HFFc6 (cell line): ENCODE data around the gene MCF2L. TPM values are rescaled to one million over a fixed set of nuclear protein-coding genes. Genes with fewer than 3 reads are reported as not detected.

ENCODE experiments used
- DNase-seq: peaks from one replicate; pipeline ENCODE4 v3.0.0-alpha.2; 2018
- H3K27ac Mint-ChIP-seq: 2 replicates; pipeline ENCODE4 v1.8.0; 2020; ENCODE audit warnings: mild to moderate bottlenecking, mixed read lengths
- H3K27me3 Mint-ChIP-seq: 2 replicates; pipeline ENCODE4 v1.8.0; 2021; ENCODE audit warnings: mild to moderate bottlenecking, moderate library complexity, mixed read lengths; ENCODE audit not compliant: insufficient read depth
- H3K36me3 Mint-ChIP-seq: 2 replicates; pipeline ENCODE4 v1.8.0; 2021; ENCODE audit warnings: low read depth, mixed read lengths
- H3K4me1 Mint-ChIP-seq: 2 replicates; pipeline ENCODE4 v1.8.0; 2020; ENCODE audit warnings: low read depth, mixed read lengths
- H3K4me3 Mint-ChIP-seq: 2 replicates; pipeline ENCODE4 v1.8.0; 2020; ENCODE audit warnings: mild to moderate bottlenecking, moderate library complexity, mixed read lengths
- H3K9me3 Mint-ChIP-seq: 2 replicates; pipeline ENCODE4 v1.8.0; 2020; ENCODE audit warnings: mild to moderate bottlenecking, mixed read lengths
- total RNA-seq, 6 experiments: library from RNA; stranded (reverse); fragmentation: NEBNext Ultra II Directional; extraction: Animal tissue kit (Norgen Biotek cat#: 25700); gene quantifications; 2 replicates in 1 of 6; 3 replicates in 5 of 6; pipeline ENCODE4 v1.2.3, GENCODE V29; 2021
- TF ChIP-seq, protein P1 (sequence below): fragments of 200-600 bp; sonication (generic); IDR thresholded peaks from 2 replicates; pipeline ENCODE4 v1.5.0; 2021; ENCODE audit warnings: antibody characterized with exemption, mild to moderate bottlenecking

MCF2L gene
- total RNA-seq, 6 experiments from 2014 or later: not detected

GRCh38 chr13:113002913-113003290 lies 33.9 kb downstream of the MCF2L start:
- Mint-ChIP-seq H3K36me3 (peaks cover 4% of the 10 kb centered on the region; the same call in 1 of the 2 replicates), H3K27me3 (peaks cover 59% of the 10 kb centered on the region), H3K4me3 (no peak overlapping the region), H3K4me1 (no peaks in the 10 kb centered on the region), H3K27ac (no peak overlapping the region), H3K9me3 (no peaks in the 10 kb centered on the region)
- TF ChIP-seq, protein P1, sequence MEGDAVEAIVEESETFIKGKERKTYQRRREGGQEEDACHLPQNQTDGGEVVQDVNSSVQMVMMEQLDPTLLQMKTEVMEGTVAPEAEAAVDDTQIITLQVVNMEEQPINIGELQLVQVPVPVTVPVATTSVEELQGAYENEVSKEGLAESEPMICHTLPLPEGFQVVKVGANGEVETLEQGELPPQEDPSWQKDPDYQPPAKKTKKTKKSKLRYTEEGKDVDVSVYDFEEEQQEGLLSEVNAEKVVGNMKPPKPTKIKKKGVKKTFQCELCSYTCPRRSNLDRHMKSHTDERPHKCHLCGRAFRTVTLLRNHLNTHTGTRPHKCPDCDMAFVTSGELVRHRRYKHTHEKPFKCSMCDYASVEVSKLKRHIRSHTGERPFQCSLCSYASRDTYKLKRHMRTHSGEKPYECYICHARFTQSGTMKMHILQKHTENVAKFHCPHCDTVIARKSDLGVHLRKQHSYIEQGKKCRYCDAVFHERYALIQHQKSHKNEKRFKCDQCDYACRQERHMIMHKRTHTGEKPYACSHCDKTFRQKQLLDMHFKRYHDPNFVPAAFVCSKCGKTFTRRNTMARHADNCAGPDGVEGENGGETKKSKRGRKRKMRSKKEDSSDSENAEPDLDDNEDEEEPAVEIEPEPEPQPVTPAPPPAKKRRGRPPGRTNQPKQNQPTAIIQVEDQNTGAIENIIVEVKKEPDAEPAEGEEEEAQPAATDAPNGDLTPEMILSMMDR: no peak
- no peak for DNase-seq

DNA sequence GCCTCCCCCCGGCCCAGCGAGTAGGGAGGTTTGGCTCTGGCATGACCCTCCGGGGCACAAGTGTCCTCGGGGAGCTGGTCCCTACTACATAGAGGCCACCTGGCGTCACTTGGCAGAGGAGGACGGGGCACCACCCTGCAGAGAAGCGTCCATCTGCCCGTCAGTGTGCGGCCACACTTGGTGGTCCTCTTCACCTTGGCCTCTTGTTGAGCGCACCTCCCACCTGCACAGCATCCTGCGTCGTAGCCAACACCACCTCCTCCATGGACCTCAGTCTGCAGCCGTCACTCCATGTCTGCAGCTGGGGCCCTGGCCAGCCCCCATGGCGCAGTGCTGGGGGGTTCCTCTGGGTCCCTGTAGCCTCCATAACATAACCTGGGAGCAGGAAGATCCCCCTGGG lies 35.1 kb downstream of the MCF2L start:
- no peak for DNase-seq
- H3K4me3 Mint-ChIP-seq: no peak overlapping the region
- no peak overlapping the region for H3K27ac Mint-ChIP-seq
- peaks cover 4% of the 10 kb centered on the region; the same call in 1 of the 2 replicates for H3K36me3 Mint-ChIP-seq
- TF ChIP-seq, protein P1: no peak
- H3K4me1 Mint-ChIP-seq: no peaks in the 10 kb centered on the region
- no peaks in the 10 kb centered on the region for H3K9me3 Mint-ChIP-seq
- peaks cover 60% of the 10 kb centered on the region for H3K27me3 Mint-ChIP-seq

- Mint-ChIP-seq H3K36me3 (peaks cover 4% of the 10 kb centered on the region; the same call in 1 of the 2 replicates), H3K9me3 (no peaks in the 10 kb centered on the region), H3K4me1 (no peaks in the 10 kb centered on the region), H3K27me3 (peaks cover 57% of the 10 kb centered on the region), H3K27ac (no peak overlapping the region), H3K4me3 (no peak overlapping the region)
- TF ChIP-seq, protein P1: no peak
- DNase-seq: no peak
Measured at GRCh38 chr13:113005076-113005865, 36.3 kb downstream of the MCF2L start.

DNA sequence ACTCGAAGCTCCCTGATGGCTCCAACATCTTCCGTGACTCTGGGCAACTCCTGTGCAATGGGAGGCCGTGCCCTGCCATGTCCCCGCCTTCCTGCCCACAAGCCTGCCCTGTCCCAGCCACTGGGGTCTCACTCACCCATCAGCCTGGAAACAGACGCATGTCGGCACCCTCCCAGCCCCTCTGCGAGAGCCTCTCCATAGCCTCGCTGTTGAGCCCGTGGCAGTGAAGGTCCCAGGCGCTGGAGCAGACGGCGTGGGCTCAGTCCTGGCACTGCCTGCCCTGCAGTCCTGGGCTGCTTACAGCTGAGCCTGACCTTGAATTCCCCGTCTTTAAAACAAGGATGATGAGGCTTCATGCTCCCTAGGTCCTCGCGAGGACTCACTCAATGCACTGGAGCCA lies 37.0 kb downstream of the MCF2L start:
- no peaks in the 10 kb centered on the region for H3K4me1 Mint-ChIP-seq
- no peak overlapping the region for H3K4me3 Mint-ChIP-seq
- peaks cover 51% of the 10 kb centered on the region for H3K27me3 Mint-ChIP-seq
- no peak for DNase-seq
- peaks cover 4% of the 10 kb centered on the region for H3K9me3 Mint-ChIP-seq
- H3K36me3 Mint-ChIP-seq: peaks cover 8% of the 10 kb centered on the region
- H3K27ac Mint-ChIP-seq: no peak overlapping the region
- TF ChIP-seq, protein P1: no peak

DNA sequence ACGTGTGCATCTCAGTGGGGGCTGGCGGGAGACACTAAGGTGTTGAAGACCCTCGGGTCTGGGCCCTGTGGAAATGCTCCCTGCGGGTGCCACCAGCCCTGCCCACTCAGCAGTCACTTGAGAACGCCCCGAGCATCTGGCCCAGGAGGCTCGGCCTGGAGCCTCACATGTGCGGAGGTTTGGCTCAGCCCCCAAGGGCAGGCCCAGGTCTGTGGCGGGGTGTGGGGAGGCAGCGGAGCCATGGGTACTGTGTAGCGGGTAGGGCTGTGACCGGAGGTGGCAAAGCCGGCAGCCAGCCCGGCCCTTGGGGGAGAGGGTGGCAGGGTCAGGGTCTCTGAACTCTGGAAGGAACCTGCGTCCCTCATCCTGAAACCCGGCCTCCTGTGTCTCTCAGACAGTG lies 37.6 kb downstream of the MCF2L start:
- Mint-ChIP-seq H3K4me1 (no peaks in the 10 kb centered on the region), H3K4me3 (no peak overlapping the region), H3K27me3 (peaks cover 47% of the 10 kb centered on the region), H3K9me3 (peaks cover 11% of the 10 kb centered on the region), H3K36me3 (peaks cover 13% of the 10 kb centered on the region), H3K27ac (no peak overlapping the region)
- no peak for DNase-seq
- TF ChIP-seq, protein P1: no peak
